Psoas muscle (tissue), 8 donors: ENCODE results near the gene SCN1A. TPM values are rescaled to one million over a fixed set of nuclear protein-coding genes. Genes with fewer than 3 reads are reported as not detected.

Source experiments
- ATAC-seq, 4 donors: fragments of 200-7000 bp; cut with Tn5 transposase; one replicate each; pipeline ENCODE4 v1.9.1; 2020; ENCODE audit warnings: moderate library complexity in 3 of 4, mild to moderate bottlenecking in 2 of 4
- DNase-seq, 2 donors: peaks; one replicate each; pipeline ENCODE4 v3.0.0-alpha.2; 2020
- H3K27ac ChIP-seq: fragments of 200-600 bp; one replicate; pipeline ENCODE4 v1.8.0; 2022
- H3K27me3 ChIP-seq, 3 donors: fragments of 200-600 bp in 1 of 3; one replicate each; pipeline versions ENCODE4 v1.6.1 to v1.8.0; 2013 to 2022; ENCODE audit warnings: low read length in 2 of 3, mild to moderate bottlenecking in 2 of 3, moderate library complexity in 1 of 3; ENCODE audit not compliant: insufficient read depth in 3 of 3
- H3K36me3 ChIP-seq, 2 donors: fragments of 200-600 bp in 1 of 2; one replicate each; pipeline versions ENCODE4 v1.6.1 to v1.8.0; 2013 to 2022; ENCODE audit warnings: low read depth in 1 of 2, mild to moderate bottlenecking in 1 of 2, moderate library complexity in 1 of 2; ENCODE audit not compliant: insufficient read depth in 1 of 2
- H3K4me1 ChIP-seq: fragments of 200-600 bp; one replicate; pipeline ENCODE4 v1.8.0; 2022
- H3K4me3 ChIP-seq: fragments of 200-600 bp; one replicate; pipeline ENCODE4 v1.8.0; 2022; ENCODE audit warnings: mild to moderate bottlenecking
- H3K9me3 ChIP-seq: fragments of 200-600 bp; one replicate; pipeline ENCODE4 v1.8.0; 2022
- CTCF ChIP-seq: fragments of 200-600 bp; IDR thresholded peaks from one replicate; pipeline ENCODE4 v1.8.0; 2022; ENCODE audit warnings: antibody characterized with exemption
- WGBS, 3 donors: extraction: QIAGEN DNeasy Blood & Tissue Kit; methylation state at CpG; one replicate each; pipeline versions ENCODE4 v1.1.6 to v1.1.7; 2013; 5-methylcytosine and 5-hydroxymethylcytosine counted together
- intact Hi-C, 2 donors: fragments of 100-400 bp; cut with DNase I; formaldehyde crosslinking; loops; one replicate each; pipeline versions ENCODE4 v1.11.0 to v1.14.2; 2022
- long read RNA-seq, 2 donors: library from polyadenylated mRNA; unstranded; transcript quantifications; one replicate each; pipeline ENCODE4 v2.0.0, GENCODE V29; 2021
- polyA plus RNA-seq, 3 donors: library from polyadenylated mRNA; stranded (reverse); fragments of 200-250 nt; gene quantifications; one replicate each; pipeline ENCODE4 v1.2.3, GENCODE V29; 2013
- total RNA-seq, 4 donors: library from RNA; stranded (reverse); fragmentation: NEBNext Ultra II Directional in 2 of 4; extraction: Animal tissue kit (Norgen Biotek cat#: 25700) in 2 of 4; gene quantifications; one replicate each; pipeline versions ENCODE4 v1.2.1 to v1.2.4, GENCODE V29; 2021 to 2023
- donor health status: healthy with polysubstance abuse.
- donor health status: DM: no; HTN: no; CAD: no; lungs with moderate emphysema.
- donor health status: Bipolar disorder and iron deficiency.
- donor health status: healthy.
- donor health status: DM: yes; HTN: yes; CAD: no.
- donor health status: DM: no; HTN: no; CAD: no.
- donor health status: DM: no; HTN: no; CAD: no.
- donor health status: DM: yes; HTN: yes; CAD: no.

SCN1A gene
- not detected for total RNA-seq
- under 1 TPM in 1 of 3 donors, not detected in 2; 0.01 TPM for polyA plus RNA-seq
- long read RNA-seq, donor 1: 0 reads
- long read RNA-seq, donor 2: 0 reads

- no peaks in the 10 kb centered on the region for H3K36me3 ChIP-seq
- H3K9me3 ChIP-seq: no peaks in the 10 kb centered on the region
- no peak within 1 kb of the TSS for H3K4me3 ChIP-seq
- intact Hi-C loops: loop anchor here (2.0 to 5.0 kb wide), 2 partner anchors 70 to 173 kb away; no protein-coding TSS in a partner anchor
- H3K27me3 ChIP-seq: no peaks in the 10 kb centered on the region
- no peak within 1 kb of the TSS for H3K27ac ChIP-seq
- no peak for DNase-seq
- WGBS, 3 donors: 25 to 27% (median 26%) methylated on average over 7 of the region's 7 CpGs
- TF ChIP-seq CTCF: peak; percentile 66
- peak in 1 of 4 donors; percentile 44 for ATAC-seq
- H3K4me1 ChIP-seq: no peaks in the 10 kb centered on the region
Measured at GRCh38 chr2:166127217-166128155, at the start of gene SCN1A. Gene SCN1A, minus strand, starts transcription at chr2:166128020. Its CDS starts 54,399 bp downstream, at chr2:166073621.

- DNase-seq: no peak
- intact Hi-C loops: no loop called here
- WGBS, 3 donors: 82 to 93% (median 90%) methylated on average over 2 of the region's 2 CpGs
- Histone ChIP-seq H3K4me1 (no peaks in the 10 kb centered on the region), H3K27me3 (no peaks in the 10 kb centered on the region), H3K9me3 (no peaks in the 10 kb centered on the region), H3K4me3 (no peak overlapping the region), H3K27ac (no peak overlapping the region), H3K36me3 (no peaks in the 10 kb centered on the region)
- no peak for TF ChIP-seq CTCF
- no peak for ATAC-seq
Measured at GRCh38 chr2:166173263-166173662, 45.4 kb upstream of the SCN1A start.

- Histone ChIP-seq H3K4me3 (no peak overlapping the region), H3K27me3 (no peaks in the 10 kb centered on the region), H3K4me1 (no peaks in the 10 kb centered on the region), H3K36me3 (no peaks in the 10 kb centered on the region), H3K9me3 (no peaks in the 10 kb centered on the region), H3K27ac (no peak overlapping the region)
- intact Hi-C loops: no loop called here
- no peak for TF ChIP-seq CTCF
- ATAC-seq (no peak), DNase-seq (no peak)
- WGBS, 3 donors: 47 to 59% (median 53%) methylated on average over 3 of the region's 3 CpGs
Measured at GRCh38 chr2:166171216-166171615, 43.4 kb upstream of the SCN1A start.

GRCh38 chr2:166170356-166170755, 42.5 kb upstream of the SCN1A start:
- no peak for TF ChIP-seq CTCF
- 92 to 95% (median 94%) methylated on average over 2 of the region's 2 CpGs for WGBS, 3 donors
- intact Hi-C loops: no loop called here
- ATAC-seq (no peak), DNase-seq (no peak)
- Histone ChIP-seq H3K4me3 (no peak overlapping the region), H3K9me3 (no peaks in the 10 kb centered on the region), H3K36me3 (no peaks in the 10 kb centered on the region), H3K4me1 (no peaks in the 10 kb centered on the region), H3K27me3 (no peaks in the 10 kb centered on the region), H3K27ac (no peak overlapping the region)
